Measurements from ENCODE around the gene RCVRN. TPM values are rescaled to one million over a fixed set of nuclear protein-coding genes. Genes with fewer than 3 reads are reported as not detected.

RCVRN gene
- total and polyA plus RNA-seq, 12 donors = 0.13 to 0.91 (median 0.47) TPM; not detected in 8

- Histone ChIP-seq H3K36me3 (replicated peaks in 1 of 2) (no peaks in the 10 kb centered on the region), H3K27ac (no peak overlapping the region), H3K27me3 (no peaks in the 10 kb centered on the region), H3K4me1 (replicated peaks in 1 of 2) (no peaks in the 10 kb centered on the region), H3K9me3 (replicated peaks in 1 of 3) (peaks cover 0 to 5% (median 0%) of the 10 kb centered on the region in 3 donors), H3K4me3 (no peak overlapping the region)
- DNase-seq = no peak
- TF ChIP-seq CTCF (IDR thresholded peaks at IDR 0.05) (no peak), POLR2A (IDR thresholded peaks at IDR 0.05) (no peak)
- intact Hi-C loops (cut with DNase I) = no loop called here
- 80 to 92% (median 89%) methylated on average over 1 of the region's 1 CpG for WGBS, 4 donors
Measured at GRCh38 chr17:9862220-9862619, 42.9 kb downstream of the RCVRN start.

GRCh38 chr17:9860851-9861250, 44.2 kb downstream of the RCVRN start:
- 70 to 92% (median 81%) methylated on average over 7 of the region's 7 CpGs for WGBS, 4 donors
- H3K4me1 ChIP-seq (replicated peaks in 1 of 2) = no peaks in the 10 kb centered on the region

GRCh38 chr17:9859781-9860180, 45.3 kb downstream of the RCVRN start:
- no peak overlapping the region for H3K4me3 ChIP-seq
- no peak for DNase-seq
- H3K4me1 ChIP-seq (replicated peaks in 1 of 2) = no peaks in the 10 kb centered on the region
- no peaks in the 10 kb centered on the region for H3K36me3 ChIP-seq (replicated peaks in 1 of 2)
- WGBS, 4 donors = 71 to 93% (median 82%) methylated on average over 5 of the region's 5 CpGs
- no peaks in the 10 kb centered on the region for H3K27me3 ChIP-seq
- intact Hi-C loops (cut with DNase I) = no loop called here
- TF ChIP-seq CTCF (IDR thresholded peaks at IDR 0.05) = no peak
- TF ChIP-seq POLR2A (IDR thresholded peaks at IDR 0.05) = no peak
- H3K9me3 ChIP-seq (replicated peaks in 1 of 3) = peaks cover 0 to 5% (median 0%) of the 10 kb centered on the region in 3 donors
- no peak overlapping the region for H3K27ac ChIP-seq

More at GRCh38 chr17:9860851-9861250, 44.2 kb downstream of the RCVRN start:
- intact Hi-C loops (cut with DNase I) = no loop called here
- Histone ChIP-seq H3K27me3 (no peaks in the 10 kb centered on the region), H3K9me3 (replicated peaks in 1 of 3) (peaks cover 0 to 5% (median 0%) of the 10 kb centered on the region in 3 donors), H3K27ac (no peak overlapping the region), H3K4me3 (no peak overlapping the region), H3K36me3 (replicated peaks in 1 of 2) (no peaks in the 10 kb centered on the region)
- TF ChIP-seq POLR2A (IDR thresholded peaks at IDR 0.05) (no peak), CTCF (IDR thresholded peaks at IDR 0.05) (no peak)
- no peak for DNase-seq

- intact Hi-C loops (cut with DNase I) = no loop called here
- DNase-seq = no peak
- H3K4me3 ChIP-seq = no peak overlapping the region
- H3K36me3 ChIP-seq (replicated peaks in 1 of 2) = no peaks in the 10 kb centered on the region
- no peak overlapping the region for H3K27ac ChIP-seq
- TF ChIP-seq CTCF (IDR thresholded peaks at IDR 0.05) (no peak), POLR2A (IDR thresholded peaks at IDR 0.05) (no peak)
- no peaks in the 10 kb centered on the region for H3K27me3 ChIP-seq
- WGBS, 4 donors = 67 to 88% (median 83%) methylated on average over 4 of the region's 4 CpGs
- H3K9me3 ChIP-seq (replicated peaks in 1 of 3) = peaks cover 0 to 5% (median 0%) of the 10 kb centered on the region in 3 donors
- no peaks in the 10 kb centered on the region for H3K4me1 ChIP-seq (replicated peaks in 1 of 2)
Measured at GRCh38 chr17:9855036-9855435, 50.0 kb downstream of the RCVRN start.

Measured in adrenal gland (tissue), 12 donors.